LoVo (cell line): ENCODE measurements around the gene RNF150.

Experiments
- DNase-seq: peaks from one replicate; pipeline ENCODE4 v3.0.0-alpha.2; 2016; ENCODE audit warnings: low spot score

RNF150 gene

DNA sequence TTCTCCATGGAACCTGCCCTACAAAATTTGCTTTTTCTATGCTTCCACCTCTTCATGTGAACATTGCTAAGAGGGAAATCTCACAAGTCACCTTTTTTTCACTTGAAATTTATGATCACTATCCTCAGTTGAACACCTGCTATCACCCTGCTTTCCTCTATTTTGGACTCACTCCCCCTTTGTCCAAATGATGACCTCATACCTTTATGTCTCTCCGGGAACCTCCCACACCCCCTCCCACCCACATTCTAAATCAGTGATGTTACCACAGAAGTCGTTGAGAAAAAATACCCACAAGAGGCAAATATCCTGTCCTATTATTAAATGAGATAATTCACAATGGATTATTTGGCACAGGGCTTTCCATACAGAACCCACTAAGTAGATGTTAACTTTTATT is 156.5 kb downstream of the RNF150 start:
- no peak for DNase-seq

DNA sequence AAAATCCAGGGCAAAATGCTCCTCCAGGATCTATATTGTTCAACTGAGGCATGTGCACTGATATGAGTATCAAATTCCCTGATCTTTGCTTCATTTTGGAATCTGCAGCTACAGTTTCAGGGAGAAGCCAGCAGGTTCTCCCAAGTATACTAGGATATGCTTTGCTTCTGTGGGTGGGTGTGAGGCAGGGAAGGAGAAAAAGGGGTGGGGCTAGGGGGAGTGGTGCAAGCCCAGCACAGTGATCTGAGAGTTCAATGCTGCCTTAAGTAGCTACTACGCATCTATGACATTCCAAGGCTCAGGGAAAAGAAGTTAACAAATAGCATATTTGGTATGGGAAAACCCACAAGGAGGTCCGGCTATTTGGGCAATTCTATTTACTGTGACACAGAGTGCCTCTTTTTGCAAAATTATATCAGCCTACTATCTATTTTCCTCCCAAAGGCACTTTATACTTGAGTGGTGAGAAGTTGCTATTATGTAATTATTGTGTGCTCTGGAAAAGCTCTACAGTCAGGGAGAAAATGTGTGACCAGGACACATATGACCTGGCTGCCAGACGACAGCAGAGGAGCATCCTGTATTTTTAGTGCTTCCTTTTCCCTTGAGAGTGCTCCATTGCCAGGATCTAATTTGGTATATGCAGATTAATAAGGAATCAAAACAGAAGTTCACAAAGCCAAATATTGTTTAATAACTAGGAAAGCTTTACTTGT is 162.0 kb downstream of the RNF150 start:
- no peak for DNase-seq

DNA sequence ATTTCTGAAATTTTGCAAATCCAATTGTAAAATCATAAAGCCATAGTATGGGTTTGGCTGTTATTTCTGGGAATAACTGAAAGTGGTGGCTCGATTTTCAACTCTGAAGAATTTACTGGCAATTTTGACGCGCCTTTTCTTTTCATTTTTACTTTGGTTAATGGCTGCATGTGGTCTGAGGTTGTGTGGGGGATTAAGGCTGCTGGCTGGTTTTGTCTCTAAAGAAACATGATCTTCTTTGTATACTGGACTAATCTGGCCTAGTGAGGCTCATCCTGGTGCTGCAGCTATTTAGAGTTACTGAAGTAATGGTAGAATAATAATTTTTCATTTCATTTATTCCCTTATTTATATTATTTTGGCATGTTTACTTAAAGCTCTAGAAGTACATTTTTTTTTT is 164.0 kb downstream of the RNF150 start:
- no peak for DNase-seq

DNA sequence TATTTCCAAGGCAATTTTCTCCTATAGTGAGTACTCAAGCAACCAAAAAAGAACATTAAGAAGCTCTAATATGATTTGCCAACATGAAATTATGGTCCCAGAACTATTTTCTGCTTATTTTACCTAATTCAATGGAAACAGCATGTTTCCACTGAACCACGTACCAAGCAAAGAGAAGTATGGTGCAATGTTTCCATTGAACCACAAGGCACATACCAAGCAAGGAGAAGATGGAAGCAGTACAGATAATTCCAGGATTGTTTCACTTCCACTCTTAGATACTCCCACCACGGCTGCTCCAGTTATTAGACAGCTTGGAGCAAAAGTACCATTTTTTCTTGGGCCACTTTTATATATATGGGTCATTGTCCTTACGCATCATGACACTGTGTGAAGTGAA is 164.9 kb downstream of the RNF150 start:
- no peak for DNase-seq

DNA sequence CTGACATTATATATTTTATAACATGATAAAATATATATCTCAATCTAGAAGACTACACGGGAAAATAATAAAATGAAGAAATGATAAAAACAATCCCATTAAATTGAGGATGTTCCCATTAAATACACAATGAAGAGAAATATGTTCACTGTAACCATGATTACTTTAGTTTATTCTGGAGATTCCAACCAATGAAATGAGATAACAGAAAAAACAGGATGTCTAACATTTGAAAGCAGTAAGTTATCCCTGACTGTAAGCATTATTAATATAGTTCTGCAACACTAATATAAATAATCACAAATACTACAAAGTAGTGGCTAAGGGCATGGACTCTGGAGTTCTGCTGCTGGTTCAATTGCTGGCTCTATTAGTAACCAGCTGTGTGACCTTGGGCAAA is 169.4 kb downstream of the RNF150 start:
- no peak for DNase-seq

DNA sequence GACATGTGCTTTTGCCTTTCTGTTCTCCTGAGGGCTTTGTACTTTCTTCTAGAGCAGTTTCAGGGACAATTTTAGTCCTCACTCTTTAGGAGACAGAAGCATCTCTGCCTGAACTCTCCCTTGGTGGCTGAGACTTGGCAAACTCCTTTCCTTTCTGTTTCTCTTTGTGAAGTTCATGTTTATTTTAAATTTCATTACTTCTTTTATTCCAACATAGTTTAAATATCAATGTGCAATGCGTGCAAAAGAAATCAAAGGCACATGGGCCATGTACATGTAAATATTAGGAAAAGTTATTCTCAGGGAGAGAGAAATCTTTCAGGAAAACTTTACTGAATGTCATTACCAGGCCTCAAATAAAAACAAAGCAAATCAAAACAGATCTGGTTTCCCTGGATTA is 177.6 kb downstream of the RNF150 start:
- DNase-seq, result no peak

DNA sequence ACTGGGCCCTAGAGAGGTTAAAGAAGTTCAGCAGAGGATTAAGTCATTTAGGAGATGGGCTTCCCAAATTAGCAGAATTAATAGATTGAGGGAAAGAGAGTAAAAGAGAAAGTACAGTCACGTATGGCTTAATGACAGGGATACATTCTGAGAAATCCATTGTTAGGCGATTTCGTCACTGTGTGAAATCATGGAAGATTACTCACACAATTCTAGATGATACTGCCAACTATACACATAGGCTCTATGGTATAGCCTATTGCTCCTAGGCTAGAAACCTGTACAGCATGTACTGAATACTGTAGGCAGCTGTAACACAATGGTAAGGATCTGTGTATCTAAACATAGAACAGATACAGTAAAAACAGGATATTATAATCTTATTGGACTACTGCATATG is 180.6 kb downstream of the RNF150 start:
- DNase-seq, result no peak

DNA sequence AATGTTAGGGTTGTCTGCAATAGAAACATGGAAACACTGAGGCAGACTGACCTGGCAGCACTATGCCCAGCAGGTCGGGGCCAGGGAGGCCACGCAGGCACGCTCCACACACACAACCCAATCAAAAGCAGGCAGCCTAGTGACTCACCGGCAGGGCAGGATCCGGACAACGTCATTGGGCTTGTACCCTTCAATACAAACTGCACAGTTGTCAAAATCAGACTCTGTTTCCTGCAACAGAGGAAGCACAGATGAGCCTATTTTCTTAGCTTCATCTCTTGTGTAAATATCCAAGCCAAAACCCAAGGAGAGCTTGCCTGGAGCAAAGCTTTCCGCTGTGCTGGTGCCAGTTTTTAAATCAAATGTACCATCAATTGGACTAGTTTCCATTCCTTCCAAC is 185.8 kb downstream of the RNF150 start:
- DNase-seq, result no peak

DNA sequence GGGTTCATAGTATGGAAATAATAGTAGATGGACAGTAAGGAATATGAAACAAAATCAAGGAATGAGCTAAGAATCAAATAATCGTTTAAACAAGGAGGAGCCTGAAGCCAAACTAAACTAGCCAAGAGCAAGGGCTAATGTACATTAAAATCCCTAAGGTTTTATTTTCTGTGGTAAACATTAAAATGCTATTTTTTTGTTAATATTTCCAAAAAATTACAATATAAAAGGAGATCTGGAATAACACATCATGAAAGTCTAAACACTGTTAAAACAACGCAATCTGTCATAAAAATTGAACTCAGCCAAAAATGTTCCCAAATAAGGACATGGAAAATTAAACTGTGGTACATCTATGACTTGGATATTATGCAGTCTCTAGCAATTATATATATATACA is 188.2 kb downstream of the RNF150 start:
- no peak for DNase-seq

DNA sequence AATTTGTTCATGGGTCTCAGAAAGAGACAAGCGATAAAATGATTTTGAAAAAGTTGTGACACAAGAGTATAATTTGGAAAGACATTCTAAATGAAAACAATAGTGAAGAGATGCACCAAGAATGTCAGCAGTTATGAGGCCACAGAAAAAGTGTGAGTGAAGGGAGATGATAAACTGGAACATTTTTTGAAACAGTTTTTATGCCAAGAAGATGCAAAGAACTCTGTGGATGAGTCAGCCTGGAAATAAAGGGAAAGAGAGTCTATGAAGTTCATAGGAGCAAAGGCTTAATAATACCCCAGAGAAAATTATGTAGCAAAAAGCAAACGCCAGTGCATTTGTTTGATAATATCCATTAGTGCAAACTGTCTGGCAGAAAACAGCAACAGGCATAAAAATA is 188.7 kb downstream of the RNF150 start:
- DNase-seq, result no peak

DNA sequence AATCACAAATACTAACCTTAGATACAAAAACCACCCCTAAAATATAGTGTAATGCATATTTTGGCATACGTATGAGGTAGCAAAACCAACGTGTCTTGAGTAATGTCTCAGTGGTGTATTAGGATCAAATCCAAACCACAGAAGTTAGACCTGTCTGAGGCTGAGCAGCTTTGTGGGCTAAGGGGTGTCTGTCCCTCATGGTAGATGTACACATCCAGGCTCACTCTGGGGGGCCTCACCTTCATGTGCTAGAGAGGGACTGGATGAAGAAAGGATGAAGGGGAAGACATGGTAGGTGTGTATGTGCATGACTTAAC is 189.1 kb downstream of the RNF150 start:
- DNase-seq, result no peak

DNA sequence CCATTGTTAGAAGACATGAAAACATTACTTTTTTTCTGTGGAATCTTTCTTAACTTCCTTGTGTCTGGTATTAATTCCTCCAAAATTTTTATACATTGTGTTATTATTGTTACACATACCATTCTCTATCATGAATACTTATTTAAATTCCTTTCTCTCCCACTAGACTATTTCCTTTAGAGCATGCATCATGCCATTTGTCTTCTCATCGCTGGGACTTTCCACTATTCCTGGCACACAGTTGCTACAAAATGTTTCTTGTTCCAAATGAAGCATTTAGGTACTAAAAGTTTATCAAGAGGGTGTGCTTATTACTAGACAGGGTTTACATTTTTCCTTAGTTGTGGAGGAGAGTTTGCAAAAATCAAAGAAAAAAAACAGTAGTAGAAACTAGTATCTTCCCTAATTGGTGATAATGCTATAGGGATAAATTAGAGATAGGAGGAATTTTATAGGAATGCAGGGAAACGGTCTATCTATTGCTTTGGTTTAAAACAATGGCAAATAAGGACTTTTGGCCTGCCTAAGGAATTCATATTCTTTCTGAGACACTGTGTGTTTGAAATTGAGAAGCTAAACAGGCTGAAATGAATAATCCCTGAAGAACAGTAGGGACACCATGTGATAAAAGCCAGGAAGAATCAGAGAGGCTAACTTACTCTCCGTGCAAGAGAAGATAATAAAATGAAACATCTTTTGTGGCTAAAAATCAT is 189.6 kb downstream of the RNF150 start:
- no peak for DNase-seq

DNA sequence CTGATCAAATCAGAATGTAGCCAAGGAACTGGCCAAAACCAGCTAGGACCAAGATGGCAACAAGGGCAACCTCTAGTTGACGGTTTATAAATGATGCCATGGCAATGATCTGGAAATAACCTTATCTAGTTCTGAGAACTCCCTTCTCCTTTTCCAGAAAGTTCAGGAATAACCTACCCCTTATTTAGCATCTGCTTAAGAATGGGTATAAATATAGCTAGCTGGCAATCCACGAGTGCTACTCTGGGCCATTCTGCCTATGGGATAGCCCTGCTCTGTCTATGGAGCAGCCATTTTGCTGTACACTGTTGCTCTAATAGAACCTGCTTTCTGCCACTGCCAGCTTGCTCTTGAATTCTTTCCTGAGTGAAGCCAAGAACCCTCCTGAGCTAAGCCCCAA is 192.7 kb downstream of the RNF150 start:
- DNase-seq, result no peak

DNA sequence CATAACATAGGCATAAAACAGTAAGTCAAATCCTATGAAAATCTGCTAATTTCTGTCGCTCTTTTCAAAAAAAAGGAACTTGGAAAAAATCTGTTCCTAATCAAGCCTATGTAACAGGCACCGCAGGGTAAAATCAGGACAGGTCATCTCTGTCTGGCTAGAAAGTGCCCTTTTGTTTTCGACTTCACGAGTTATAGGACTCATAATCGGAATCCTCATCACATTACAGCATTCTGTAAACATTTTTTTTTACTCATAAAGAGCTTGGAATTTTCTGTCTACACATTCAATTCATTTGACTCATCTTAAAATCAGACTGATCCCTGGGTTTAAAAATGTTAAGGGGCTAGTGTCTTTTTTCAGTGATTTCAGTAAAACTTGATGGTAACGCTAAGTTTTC is 195.4 kb downstream of the RNF150 start:
- DNase-seq, result no peak

DNA sequence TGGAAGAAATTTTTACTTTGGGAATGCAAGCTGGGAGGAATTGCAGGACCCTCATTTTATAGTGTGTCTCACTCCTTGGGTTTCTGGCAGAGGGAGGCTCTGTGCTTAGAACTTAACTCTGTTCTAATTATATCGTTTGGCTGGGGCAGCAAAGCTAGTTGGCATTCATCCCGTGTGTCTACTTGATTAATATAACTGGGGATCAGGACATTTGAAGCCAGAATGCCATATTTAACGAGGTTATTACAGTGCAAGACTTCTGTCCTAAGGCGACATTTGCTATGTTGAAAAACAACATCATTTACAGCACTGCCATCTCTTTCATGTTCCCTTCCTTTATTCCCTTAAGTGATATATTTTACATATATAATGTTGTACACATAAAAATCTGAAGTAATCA is 198.0 kb downstream of the RNF150 start:
- DNase-seq, result no peak

DNA sequence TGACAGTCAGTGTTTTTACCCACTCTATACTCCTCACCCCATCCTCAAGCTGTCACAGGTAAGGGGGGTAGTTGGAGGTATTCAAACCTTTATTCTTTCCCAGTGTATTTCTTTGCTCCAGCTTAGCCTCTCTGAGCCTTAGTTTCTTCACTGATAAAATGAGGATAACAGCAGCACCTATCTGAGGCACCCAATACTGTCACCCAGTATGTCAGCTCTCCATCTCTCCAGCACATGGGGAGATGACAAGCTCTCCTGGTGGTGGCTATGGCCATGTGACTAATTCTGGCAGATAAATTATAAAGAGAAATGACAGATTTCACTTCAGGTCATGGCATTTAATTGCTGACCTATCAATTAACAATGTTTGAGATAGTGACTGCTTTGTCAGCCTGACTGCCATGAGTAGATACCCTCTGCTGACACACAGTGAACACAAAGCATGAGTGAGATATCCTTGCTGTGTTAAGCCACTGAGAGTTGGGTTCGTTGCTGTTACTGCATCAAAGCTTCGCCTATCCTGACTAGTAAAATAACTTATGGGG is 200.7 kb downstream of the RNF150 start:
- no peak for DNase-seq

DNA sequence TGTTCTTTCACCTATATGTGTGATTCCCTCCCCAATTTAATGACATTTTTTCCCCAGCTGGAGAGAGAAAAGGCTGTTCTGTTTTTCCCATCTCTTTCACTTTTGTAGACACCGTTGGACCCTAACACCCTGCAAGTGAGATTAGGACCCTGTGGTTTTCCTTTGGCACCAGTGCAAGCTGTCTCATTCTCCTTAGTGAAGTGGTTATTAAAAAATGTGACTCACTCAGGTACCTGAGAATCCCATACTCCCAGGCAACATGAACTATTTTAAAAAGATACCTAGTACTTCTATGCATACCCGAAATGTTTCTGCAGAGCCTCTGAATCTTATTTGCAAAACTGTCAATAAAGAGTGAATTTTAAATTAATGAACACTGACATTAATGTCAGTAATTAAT is 201.4 kb downstream of the RNF150 start:
- DNase-seq, result no peak

DNA sequence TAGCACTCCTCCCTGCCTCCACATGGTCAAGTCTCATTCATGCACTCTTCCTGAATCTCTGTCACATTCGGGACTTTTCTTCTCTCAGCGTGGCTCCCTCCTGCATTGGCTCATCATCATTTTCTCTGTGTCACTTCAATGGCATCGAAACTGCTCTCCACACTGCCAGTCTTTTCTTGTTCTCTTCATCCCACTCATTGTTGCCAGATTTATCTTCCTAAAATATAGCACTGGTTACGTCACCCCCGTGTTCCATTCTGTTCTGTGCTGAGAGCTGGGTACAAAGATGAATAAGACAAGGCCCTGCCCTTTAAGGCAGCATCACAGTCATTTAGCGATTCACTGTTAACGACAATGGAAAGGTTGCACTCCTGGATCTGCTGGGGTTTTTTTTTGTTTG is 202.7 kb downstream of the RNF150 start:
- DNase-seq, result no peak

DNA sequence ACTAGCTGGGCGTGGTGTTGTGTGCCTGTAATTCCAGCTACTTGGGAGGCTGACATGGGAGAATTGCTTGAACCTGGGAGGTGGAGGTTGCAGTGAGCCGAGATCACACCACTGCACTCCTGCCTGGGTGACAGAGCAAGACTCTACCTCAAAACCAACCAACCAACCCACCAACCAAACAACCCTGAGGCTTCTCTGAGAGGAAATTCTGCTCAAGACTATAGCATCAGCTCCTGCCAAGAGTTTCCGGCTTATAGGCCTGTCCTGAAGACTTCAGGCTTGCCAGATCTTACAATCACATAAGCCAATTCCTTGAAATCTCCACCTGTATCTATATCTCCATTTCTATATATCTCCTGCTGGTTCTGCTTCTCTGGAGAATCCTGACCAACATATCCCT is 203.3 kb downstream of the RNF150 start:
- DNase-seq, result no peak

DNA sequence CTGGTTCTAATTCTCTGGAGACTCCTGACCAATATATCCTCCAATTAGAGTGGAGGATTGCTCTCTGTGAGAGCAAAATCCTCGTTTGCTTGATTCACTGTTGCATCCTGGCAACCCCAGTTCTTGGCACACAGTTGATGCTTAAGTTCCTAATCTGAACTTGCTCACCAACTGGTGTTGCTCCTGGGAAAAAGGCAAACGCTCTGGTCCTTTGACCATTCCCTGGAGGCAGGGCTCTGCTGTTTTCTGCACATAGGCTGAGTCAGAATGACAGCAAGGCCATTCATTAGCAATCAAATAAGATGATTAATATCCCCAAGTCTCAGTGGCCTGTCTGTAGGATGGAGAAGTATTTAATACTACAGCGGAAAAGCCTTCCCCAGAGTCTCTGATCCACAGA is 204.4 kb downstream of the RNF150 start:
- DNase-seq, result no peak

DNA sequence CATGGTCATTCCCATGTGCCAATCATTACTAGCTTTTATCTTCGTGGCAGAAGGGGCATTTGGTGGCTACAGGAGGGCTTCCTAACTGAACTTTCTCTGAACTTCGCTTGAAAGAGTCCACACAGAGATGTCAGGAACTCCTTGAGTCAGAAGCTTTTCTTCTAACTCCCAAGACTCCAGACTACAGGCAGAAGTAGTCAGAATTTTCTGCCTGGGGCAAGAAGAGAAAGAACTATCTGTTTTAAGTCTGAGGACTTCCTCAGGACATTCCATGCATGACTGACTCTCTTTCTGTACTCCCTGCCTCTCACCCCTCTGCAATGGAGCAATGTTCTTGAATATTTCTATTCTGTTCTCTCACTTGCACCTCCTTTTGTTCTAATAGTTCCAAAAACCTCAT is 206.6 kb downstream of the RNF150 start:
- DNase-seq, result no peak

DNA sequence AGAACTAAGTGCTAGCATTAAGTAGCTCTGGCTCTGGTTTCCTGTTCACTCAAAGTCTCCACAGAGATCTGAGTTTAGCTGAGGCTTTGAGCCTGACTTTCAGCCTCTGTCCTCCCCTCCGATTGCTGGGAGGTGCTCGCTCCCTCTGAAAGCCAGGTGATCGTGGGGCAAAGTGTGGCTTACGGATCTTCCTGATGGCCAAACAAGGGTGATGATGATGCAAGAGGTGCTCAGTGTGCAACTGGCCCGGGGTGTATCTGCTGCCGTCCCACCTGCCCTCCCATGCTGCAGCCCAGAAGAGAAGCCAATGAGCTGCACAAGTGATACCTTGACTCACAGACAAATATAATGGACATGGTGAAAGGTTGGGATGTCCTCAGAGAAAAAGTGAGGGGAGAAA is 207.9 kb downstream of the RNF150 start:
- no peak for DNase-seq

DNA sequence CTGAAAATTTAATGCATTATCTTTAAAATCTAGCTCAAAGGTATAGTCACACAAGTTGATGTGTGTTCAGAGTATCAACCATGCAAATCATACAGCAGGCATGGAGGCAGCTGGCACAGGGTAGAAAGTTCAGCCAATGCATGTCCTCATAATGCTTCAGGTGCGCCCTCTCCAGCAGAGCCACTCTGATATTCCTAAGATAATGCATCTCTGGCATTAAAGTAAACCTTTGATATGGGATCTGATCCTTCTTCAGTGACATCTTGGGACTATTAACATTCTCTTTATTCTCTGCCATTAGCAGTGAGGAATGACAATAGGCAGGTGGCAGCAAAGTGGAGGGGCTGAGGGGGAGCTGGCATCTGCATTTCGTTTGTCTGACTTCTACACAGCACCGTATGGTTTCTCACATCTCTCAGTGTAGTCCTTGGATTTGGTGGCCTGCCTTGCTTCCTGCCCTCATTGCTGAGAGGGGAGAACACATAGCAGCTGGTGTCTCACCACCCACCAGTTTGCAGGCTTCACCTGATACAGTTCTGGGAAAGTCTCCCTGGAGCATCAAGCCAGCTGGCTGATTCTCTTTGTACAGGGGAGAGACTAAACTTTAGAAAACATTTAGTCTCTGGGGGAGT is 208.4 kb downstream of the RNF150 start:
- no peak for DNase-seq
